Middle frontal gyrus (tissue), 1 donor: ENCODE measurements around the gene LPCAT2.
A peak's percentile ranks its signal among the peaks of the same experiment; 100 is the strongest.

ENCODE experiments used
- DNase-seq: peaks from one replicate; pipeline ENCODE4 v3.0.0-alpha.2; 2015; ENCODE audit warnings: low spot score; ENCODE audit errors: extremely low spot score

LPCAT2 gene, protein sequence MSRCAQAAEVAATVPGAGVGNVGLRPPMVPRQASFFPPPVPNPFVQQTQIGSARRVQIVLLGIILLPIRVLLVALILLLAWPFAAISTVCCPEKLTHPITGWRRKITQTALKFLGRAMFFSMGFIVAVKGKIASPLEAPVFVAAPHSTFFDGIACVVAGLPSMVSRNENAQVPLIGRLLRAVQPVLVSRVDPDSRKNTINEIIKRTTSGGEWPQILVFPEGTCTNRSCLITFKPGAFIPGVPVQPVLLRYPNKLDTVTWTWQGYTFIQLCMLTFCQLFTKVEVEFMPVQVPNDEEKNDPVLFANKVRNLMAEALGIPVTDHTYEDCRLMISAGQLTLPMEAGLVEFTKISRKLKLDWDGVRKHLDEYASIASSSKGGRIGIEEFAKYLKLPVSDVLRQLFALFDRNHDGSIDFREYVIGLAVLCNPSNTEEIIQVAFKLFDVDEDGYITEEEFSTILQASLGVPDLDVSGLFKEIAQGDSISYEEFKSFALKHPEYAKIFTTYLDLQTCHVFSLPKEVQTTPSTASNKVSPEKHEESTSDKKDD

GRCh38 chr16:55508941-55509931, at the start of gene LPCAT2:
TSS of gene LPCAT2 (plus strand) at chr16:55509072. CDS start at chr16:55509182, 110 bp downstream.
- DNase-seq: peak; percentile 33

DNA sequence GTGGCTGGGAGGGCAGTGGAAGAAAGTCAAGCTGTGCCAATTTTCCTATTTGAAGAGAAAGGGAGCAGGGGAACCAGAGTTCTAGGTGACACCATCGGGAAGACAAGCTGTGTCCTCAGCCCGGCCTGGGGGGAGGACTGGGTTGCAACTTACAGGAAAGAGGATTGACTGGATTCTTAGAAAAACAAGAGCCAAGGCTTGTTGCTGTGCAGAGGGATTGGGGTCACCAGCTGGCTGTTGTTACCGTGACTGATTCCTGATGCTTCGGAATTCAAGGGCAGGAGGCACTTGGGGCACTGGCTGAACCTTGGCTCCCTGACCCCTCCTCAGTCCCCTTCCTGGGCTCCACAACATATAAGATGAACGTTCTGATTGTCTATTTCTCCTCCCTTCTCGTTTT, 46.6 kb upstream of the LPCAT2 start:
- DNase-seq: no peak

- DNase-seq: no peak
Measured at GRCh38 chr16:55464375-55464774, 44.5 kb upstream of the LPCAT2 start.

DNA sequence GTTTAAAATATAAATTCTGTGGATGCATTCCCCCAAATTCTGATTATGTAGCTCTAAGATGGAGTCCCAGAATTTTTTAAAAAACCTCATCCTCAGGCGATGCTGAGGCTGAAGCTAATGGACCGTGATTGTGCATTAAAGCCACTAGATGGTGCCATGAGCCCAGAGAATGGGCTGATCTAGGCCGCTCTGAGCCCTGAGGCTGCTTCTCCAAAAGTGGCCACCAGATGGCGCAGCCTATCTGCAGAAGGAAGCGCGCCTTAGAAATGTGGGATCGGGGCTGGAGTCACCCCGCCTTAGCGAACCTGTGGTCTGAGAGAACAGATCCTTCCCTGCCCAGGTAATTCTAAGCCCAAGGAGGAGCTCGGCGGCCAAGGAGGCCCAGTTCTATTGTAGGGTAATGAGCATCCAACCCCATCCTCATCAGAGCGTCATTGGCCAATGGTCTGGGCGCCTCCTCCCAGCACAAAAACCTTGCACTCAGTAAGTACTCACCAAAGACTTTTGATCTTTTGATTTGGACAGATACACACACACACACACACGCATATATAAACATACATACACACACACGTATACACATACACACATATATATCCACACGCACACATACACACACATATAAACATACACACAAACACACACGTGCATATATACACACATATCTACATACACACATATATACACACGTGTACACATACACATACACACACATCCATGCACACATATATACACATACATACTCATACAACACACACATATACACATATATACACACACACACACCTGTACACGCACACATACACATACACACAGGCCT, 43.6 kb upstream of the LPCAT2 start:
- DNase-seq: peak; percentile 87

GRCh38 chr16:55466209-55466608, 42.7 kb upstream of the LPCAT2 start:
- no peak for DNase-seq

DNA sequence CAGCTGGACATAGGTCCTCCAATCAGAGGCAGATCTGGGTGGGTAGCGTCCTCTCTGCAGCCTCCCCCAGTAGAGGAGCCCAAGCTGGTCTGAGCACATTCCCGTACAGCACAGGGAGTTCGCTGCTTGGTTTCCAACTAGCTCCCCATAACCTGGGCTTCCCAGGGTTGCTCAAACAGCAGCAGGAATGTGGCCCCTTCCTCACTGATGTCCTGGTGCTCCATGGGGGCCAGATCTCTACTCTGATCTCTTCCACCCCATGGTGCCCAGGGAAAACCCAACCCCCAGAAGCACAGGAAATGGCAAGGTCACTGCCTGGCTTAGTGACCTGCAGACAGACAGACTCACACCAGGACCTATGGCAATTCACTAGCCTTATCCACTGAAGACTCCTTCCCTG, 41.0 kb upstream of the LPCAT2 start:
- DNase-seq: no peak

DNA sequence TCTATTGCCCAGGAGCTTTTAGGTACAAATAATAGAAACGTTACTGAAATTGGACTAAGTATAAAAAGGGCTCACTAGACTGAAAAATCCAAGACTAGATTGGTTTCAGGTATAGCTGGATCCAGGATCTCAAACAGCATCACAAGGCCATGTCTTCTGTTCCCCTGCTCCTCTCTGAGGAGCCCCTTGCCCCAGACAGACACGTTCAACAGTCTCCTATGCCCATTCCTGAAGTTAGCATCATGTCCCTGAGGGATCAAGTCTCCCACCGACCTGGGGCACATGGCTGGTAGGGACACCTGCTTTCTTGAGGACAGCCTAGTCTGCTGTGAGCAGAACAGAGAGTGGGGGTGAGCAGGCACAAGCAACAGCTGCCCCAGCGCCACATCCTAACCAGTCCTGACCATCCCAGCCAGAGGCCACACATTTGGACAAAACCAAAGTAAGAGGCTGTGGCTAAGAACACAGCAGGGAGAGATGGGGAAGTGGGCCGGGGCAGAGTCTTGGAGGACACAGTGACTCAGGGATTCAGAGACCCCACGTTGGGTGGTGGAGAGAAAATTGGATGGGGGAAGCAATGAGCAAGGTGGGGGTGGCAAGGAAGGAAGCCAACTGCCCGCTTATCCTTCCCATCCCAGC, 40.4 kb upstream of the LPCAT2 start:
- DNase-seq: no peak

GRCh38 chr16:55469821-55470532, 38.9 kb upstream of the LPCAT2 start:
- DNase-seq: no peak

GRCh38 chr16:55470533-55471371, 38.1 kb upstream of the LPCAT2 start:
- DNase-seq: no peak

DNA sequence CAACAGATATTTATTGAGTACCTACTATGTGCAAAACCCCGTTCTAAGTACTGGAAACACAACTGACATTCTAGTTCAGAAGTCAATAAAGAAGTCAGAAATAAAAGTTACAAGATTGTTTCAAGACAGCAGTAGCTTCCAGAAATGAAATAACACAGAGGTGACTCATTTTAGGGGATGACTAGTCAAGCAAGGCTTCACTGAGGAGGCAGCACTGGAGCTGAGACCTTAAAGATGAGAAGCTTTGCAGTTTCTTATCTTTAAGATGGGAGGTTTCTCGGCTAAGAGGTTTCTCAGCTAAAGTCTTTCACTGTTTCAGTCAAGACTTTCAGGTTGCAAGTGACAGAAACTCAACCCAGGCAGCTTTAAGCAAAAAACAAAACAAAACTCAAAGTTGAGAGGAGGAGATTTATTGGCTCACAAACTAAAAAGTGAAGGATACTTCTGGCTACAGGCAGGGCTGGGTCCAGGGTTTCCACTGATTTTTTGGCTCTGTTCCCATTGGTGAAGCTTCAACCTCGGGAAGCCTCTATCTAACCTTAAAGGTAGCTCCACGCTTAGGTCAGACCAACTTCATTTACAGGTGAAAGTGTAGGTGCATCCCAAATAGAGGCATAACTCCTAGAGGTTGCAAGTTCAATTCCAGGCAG, 37.3 kb upstream of the LPCAT2 start:
- DNase-seq: no peak

DNA sequence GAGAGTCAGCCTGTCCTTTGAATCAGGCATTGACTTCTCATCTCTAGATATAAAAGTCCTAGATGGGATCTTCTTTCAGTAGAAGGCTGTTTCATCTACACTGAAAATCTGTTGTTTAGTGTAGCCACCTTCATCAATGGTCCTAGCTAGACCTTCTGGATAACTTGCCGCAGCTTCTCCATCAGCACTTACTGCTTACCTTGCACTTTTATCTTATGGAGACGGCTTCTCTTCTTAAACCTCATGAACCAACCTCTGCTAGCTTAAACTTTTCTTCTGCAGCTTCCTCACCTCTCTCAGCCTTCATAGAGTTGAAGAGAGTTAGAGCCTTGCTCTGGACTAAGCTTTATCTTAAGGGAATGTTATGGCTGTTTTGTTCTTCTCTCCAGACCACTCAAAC, 35.3 kb upstream of the LPCAT2 start:
- no peak for DNase-seq

GRCh38 chr16:55474821-55475220, 34.1 kb upstream of the LPCAT2 start:
- no peak for DNase-seq

DNA sequence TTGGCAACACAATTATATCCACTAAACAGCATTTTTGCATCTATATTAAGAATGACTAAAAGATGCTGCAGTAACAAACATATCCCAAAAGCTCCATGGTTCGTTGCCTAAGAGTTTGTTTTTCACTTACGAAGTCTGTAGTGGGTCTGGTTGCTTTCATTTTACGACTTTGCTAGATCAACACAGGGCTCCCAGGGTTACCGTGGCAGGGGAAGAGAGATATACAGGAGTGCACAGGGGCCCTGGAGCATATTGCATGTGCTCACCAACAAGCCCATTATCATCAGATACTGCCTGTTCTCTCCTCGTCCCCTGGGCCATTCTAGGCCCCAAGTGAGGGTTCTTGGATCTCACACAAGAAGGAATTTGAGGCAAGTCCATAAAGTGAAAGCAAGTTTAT, 33.0 kb upstream of the LPCAT2 start:
- no peak for DNase-seq

DNA sequence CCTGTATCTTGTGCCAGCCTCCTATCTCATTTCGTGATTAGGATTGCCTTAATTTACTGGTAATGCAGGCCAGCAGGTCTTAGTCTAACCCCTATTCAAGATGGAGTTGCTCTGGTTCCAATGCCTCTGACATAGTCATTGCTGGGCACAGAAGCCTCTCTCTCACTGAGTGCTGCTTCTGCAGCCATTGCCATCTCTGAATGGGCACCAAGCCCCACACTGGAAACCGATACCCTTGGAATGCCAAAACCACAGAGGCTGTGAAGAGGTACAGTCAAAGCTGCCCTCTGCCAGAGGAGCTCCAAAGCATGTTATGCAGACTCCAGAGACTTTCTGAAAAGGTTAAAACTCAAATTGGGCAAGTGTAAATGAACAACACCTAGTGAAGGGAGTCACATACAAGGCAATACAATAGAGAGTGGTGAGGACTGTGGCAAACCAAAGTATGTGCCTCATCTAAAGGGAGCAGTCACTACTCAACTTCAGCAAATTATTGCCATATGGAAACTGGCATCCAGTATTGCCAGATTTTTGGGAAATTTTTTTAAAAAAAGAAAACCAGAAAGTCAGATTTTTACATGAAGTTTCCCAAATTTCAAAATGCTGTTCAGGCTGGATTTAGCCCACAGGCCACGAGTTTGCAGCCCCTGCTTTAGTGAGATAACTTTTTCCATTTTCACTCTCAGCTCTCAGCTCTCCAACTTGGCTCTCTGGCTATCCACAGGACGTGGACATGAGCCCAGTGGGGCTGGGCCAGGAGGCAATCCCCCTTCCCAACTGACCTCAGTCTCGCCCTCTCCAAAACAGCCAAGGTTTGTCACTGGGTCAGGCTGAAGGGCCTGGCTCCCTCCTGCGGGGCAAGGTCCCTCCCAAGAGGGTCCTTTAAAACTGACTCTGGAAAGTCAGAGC, 32.0 kb upstream of the LPCAT2 start:
- no peak for DNase-seq

- DNase-seq: no peak
Measured at GRCh38 chr16:55477736-55478135, 31.1 kb upstream of the LPCAT2 start.

- DNase-seq: no peak
Measured at GRCh38 chr16:55478827-55479429, 29.9 kb upstream of the LPCAT2 start, which contains the start of gene MMP2. TSS of gene MMP2 (plus strand) at chr16:55479198. CDS start at chr16:55479480, 282 bp downstream.
